ENCODE data around the gene SPINK14.

Gene SPINK14

DNA sequence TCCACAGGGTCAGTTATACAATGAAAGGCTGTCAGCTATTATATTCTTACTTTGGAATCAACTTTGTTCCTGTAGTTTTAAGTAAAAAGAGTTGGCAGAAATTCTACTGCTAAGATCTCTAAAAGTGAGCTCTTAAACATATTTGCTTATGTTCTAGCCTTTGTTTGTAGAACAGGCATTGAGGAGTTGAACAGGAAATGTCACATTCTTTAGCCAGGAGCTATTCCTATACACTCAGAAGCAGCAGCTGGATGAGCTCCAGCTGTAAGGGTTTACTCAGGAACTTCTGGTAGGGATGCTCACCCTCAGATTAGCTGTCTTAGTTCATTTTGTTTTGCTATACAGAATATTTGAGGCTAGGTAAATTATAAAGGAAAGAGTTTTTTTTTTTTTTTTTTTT, 22.4 kb upstream of the SPINK14 start:
- peak; percentile 9 for DNase-seq (ENCODE audit: low read depth)
- no peak for TF ChIP-seq CTCF (conservative IDR thresholded peaks at IDR 0.05; ENCODE audit: control insufficient read depth, insufficient read depth, low read depth, low read length)
- H3K4me3 ChIP-seq (ENCODE audit: control insufficient read depth, low read depth, low read length): no peak overlapping the region

GRCh38 chr5:148146487-148146886, 21.9 kb upstream of the SPINK14 start:
- no peak for DNase-seq (ENCODE audit: low read depth)
- no peak for TF ChIP-seq CTCF (conservative IDR thresholded peaks at IDR 0.05; ENCODE audit: control insufficient read depth, insufficient read depth, low read depth, low read length)
- no peak overlapping the region for H3K4me3 ChIP-seq (ENCODE audit: control insufficient read depth, low read depth, low read length)

GRCh38 chr5:148147415-148147814, 20.9 kb upstream of the SPINK14 start:
- no peak for TF ChIP-seq CTCF (conservative IDR thresholded peaks at IDR 0.05; ENCODE audit: control insufficient read depth, insufficient read depth, low read depth, low read length)
- H3K4me3 ChIP-seq (ENCODE audit: control insufficient read depth, low read depth, low read length): no peak overlapping the region
- no peak for DNase-seq (ENCODE audit: low read depth)

- no peak for DNase-seq (ENCODE audit: low read depth)
- H3K4me3 ChIP-seq (ENCODE audit: control insufficient read depth, low read depth, low read length): no peak overlapping the region
- no peak for TF ChIP-seq CTCF (conservative IDR thresholded peaks at IDR 0.05; ENCODE audit: control insufficient read depth, insufficient read depth, low read depth, low read length)
Measured at GRCh38 chr5:148151872-148152271, 16.5 kb upstream of the SPINK14 start.

DNA sequence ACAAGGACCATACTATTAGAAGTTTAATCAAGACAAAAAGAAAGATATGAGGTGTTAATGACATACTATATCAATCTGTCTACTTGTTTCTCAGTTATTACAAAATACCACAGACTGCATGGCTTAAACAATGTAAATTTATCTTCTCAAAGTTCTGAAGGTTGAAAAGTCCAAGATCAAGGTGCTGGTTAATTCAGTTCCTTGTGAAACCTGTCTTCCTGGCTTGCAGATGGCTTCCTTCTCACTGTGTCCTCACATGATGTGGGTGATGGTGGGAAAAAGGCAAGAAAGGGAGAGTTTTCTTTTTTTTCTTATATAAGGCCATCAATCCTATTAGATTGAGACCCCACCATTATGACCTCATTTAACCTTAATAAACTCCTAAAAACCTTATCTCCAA, 15.6 kb upstream of the SPINK14 start:
- DNase-seq (ENCODE audit: low read depth): no peak
- H3K4me3 ChIP-seq (ENCODE audit: control insufficient read depth, low read depth, low read length): no peak overlapping the region
- no peak for TF ChIP-seq CTCF (conservative IDR thresholded peaks at IDR 0.05; ENCODE audit: control insufficient read depth, insufficient read depth, low read depth, low read length)

- H3K4me3 ChIP-seq (ENCODE audit: control insufficient read depth, low read depth, low read length): no peak overlapping the region
- no peak for DNase-seq (ENCODE audit: low read depth)
- no peak for TF ChIP-seq CTCF (conservative IDR thresholded peaks at IDR 0.05; ENCODE audit: control insufficient read depth, insufficient read depth, low read depth, low read length)
Measured at GRCh38 chr5:148156609-148157008, 11.7 kb upstream of the SPINK14 start.

GRCh38 chr5:148162038-148162437, 6.3 kb upstream of the SPINK14 start:
- DNase-seq (ENCODE audit: low read depth): no peak
- TF ChIP-seq CTCF (conservative IDR thresholded peaks at IDR 0.05; ENCODE audit: control insufficient read depth, insufficient read depth, low read depth, low read length): no peak
- no peak overlapping the region for H3K4me3 ChIP-seq (ENCODE audit: control insufficient read depth, low read depth, low read length)
